ENCODE measurements around the gene SRSF10.
"Not testable (repeated sequence)": the region's sequence is repeated elsewhere in the genome, so short reads cannot be mapped to it uniquely, and the experiment has no call there.

The SRSF10 gene

DNA sequence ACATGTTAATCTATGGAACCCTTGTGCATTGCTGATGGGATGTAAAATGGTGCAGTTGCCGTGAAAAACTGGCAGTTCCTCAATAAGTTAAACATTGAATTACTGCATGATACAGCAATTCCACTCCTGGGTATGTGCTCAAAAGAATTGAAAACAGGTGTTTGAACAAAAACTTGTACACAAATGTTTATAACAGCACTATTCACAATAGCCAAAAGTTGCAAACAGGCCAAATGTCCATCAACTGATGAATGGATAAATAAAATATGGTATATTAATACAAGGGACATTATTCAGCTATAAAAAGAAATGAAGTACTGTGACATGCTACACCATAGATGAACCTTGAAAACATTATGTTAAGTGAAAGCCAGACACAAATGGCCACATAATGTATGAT, 17.7 kb upstream of the SRSF10 start:
- DNase-seq (ENCODE audit: low read depth), result no peak

DNA sequence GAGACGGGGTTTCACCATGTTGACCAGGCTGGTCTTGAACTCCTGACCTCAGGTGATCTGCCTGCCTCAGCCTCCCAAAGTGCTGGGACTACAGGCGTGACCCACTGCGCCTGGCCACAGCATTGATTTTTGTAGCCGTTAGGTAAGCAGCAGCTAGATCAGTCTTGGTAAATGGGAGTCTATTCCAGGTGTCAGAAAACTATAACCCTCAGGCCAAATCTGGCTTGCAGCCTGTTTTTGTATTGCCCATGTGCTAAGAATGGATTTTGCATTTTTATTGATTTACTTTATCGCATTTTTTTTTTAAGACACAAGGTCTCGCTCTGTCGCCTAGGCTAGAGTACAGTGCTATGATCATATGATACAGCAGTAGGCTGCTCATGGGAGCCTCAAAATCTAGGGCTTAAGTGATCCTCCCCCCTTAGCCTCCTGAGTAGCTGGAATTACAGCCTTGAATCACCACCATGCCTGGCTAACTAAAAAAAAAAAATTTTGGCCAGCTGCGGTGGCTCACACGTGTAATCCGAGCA, 16.6 kb upstream of the SRSF10 start:
- no peak for DNase-seq (ENCODE audit: low read depth)

GRCh38 chr1:23995431-23995837, 15.3 kb upstream of the SRSF10 start:
- DNase-seq (ENCODE audit: low read depth), result no peak

- not testable (repeated sequence) for DNase-seq (ENCODE audit: low read depth)
These were observed 11.9 kb upstream of the SRSF10 start for GRCh38 chr1:23992011-23992410.

DNA sequence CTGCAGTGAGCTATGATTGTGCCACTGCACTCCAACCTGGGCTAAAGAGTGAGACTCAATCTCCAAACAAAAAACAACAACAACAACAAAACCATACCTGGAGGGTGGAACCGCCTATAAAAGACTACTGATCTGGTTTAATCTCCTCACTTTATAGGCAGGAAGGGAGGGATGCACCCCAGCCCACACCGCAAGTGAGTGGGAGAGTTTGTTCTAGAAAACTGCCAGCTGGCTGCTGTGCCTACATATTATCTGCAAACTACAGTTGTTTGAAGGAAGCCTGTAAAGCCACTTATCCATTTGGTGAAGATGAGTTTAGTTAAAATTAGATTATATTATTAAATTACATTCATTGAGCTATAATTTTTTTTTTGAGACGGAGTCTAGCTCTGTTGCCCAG, 9.1 kb upstream of the SRSF10 start:
- DNase-seq (ENCODE audit: low read depth), result no peak

- not testable (repeated sequence) for DNase-seq (ENCODE audit: low read depth)
These were observed 6.9 kb upstream of the SRSF10 start for GRCh38 chr1:23987038-23987437.

- DNase-seq (ENCODE audit: low read depth), result no peak
These were observed 4.5 kb upstream of the SRSF10 start for GRCh38 chr1:23984417-23985186.

GRCh38 chr1:23980728-23981070, 572 bp upstream of the SRSF10 start:
- no peak for DNase-seq (ENCODE audit: low read depth)

DNA sequence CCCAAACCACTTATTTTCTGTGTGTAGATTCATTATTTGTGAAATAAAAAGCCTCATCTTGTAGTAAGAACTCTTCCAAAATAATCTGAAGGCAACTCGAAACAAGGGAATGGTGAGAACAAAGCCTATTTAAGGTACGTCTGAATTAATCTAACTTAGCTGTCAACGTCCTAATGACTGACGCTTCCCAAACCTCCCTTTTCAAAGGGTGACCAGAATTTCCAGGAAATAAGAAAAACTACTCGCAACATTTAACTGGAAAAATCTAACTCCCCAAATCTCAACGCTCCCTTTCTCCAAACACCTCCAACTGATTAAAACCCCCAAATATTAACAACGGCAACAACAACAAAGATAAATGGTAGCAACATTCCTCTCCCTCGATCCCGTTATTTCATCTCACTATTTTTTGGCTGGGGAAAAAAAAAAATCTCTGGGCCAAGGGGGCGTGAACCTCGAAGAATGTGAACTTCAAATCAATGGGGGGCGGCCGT, 693 bp downstream of the SRSF10 start:
- no peak for DNase-seq (ENCODE audit: low read depth)

- DNase-seq (ENCODE audit: low read depth), result no peak
These were observed 1.3 kb downstream of the SRSF10 start for GRCh38 chr1:23978805-23979204.

DNA sequence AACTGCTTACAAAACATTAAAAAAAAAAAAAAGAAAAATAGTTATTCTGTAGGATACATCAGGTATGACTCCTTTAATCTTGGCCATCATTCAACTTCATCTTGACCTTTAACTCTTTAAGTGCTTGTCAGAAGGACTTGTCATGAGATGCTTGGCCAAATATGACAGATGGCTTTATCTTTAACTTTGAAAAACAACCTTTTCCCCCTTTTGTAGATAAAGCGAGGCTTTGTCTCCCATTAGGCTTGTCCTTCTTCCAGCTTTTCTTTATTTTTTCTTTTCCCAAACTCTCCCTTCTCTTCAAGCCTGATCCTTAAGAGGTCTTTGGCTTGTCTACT, 2.3 kb downstream of the SRSF10 start:
- DNase-seq (ENCODE audit: low read depth), result no peak

GRCh38 chr1:23977187-23977853, 2.8 kb downstream of the SRSF10 start:
- no peak for DNase-seq (ENCODE audit: low read depth)

DNA sequence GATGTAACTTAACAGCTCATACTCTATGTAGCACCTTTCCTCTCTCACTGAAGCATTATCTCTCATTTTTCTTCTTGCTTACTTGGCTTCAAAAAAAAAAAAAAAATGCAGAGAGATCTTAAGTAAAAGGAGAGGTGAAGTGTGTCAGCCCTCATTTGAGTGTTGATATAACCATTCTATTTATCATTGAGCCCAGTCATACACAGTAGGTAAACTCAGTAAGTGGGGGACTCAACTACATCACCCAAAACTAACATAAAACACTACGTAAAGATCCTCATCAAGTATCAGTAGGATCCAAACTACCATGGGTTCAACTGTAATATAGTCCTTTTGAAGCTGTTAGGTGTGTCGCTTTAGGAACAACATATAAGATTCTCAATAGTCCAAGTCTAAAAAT, 12.3 kb downstream of the SRSF10 start:
- no peak for DNase-seq (ENCODE audit: low read depth)

DNA sequence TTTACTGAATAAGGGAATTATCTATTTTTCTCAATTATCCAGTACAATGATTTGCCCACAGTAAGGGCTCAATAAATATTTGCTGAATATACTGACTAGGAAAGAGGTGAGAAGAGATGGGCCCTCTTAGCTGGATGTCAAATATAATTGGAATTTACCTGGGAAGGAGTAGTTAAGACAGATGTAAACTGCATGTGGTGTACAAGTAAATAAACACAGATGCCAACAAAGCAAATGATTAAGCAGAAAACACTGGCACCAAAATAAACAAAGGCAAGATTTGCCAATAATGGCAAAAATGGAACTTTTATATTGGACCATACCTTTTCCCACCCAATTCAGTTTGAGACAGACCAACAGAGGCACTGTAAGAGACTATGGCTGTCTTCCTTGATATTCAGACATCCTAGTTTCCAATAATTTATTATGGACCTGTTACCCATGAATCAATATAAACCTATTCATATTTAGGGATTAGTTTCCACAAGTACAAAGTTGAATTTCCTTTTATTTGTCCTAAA, 13.1 kb downstream of the SRSF10 start:
- DNase-seq (ENCODE audit: low read depth), result no peak

DNA sequence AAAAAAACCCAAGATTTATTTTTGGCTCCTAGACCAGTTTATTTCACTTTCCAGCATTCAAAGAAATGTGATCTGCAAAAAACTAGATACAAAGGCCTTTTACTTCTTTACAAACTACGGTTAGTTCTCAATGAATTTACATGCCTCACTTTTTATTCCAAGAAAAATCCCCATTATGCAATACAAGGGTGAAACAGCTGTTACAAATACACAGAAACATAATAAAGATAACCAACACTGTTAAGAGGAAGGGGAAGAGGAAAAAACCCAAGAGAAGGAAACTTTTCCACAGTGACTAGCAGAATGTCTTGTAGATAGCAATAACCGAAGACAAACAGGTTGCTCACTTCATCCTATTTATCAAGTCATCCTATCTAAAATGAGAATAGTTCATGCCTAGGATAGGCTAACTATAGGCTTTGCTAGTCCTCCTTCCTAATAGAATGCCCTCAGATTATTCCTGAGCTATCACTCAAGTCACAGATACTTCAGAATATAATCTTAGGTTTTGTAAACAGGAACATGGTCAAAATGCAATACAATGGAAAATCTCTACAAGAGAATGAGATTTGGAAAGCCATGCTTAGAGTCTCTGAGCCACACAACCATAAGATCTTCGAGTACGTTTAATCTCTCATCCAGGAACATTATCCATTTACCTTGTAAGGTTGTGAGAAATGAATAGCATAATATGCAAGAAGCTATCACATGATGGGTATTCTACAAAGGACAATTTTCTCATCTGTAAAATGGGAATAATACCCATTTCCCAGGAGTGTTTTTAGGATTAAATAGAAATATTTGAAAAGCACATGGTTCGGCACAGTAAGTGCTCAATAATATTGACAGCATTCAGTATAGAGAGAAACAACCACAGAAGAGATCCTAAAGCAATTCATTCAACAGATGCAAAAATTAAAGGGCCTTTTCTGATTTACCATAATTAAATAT, 15.1 kb downstream of the SRSF10 start:
- no peak for DNase-seq (ENCODE audit: low read depth)

GRCh38 chr1:23964235-23964668, 15.9 kb downstream of the SRSF10 start:
- no peak for DNase-seq (ENCODE audit: low read depth)

DNA sequence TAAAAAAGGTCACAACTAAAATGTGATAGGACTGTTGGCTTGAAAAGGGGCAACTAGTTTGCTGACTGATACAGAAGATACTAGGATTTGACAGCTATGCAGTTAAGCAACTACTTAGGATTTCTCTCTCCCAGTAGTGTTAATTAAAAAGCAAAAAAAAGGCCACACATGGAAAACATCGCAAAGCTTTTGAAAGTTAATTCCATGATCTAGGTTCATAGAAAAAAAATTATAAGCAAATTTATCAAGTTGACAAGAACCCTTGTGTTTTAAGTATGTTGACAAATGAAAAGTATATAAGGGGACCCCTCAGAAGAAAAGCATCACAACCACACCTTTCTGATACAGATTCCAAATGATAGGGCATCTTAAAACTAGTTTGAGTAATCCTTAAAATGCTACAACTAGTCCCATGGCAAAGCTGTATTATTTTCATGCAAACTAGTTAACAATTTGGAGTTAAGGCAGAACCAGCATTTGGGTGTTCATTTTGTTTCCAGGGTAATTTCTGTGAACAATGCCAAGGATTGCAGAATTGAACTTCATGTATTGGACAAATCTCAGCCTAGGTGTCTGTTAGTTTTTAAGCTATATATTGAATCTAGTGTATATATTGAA, 16.4 kb downstream of the SRSF10 start:
- DNase-seq (ENCODE audit: low read depth), result no peak

GRCh38 chr1:23960291-23961020, 19.7 kb downstream of the SRSF10 start:
- DNase-seq (ENCODE audit: low read depth), result no peak

DNA sequence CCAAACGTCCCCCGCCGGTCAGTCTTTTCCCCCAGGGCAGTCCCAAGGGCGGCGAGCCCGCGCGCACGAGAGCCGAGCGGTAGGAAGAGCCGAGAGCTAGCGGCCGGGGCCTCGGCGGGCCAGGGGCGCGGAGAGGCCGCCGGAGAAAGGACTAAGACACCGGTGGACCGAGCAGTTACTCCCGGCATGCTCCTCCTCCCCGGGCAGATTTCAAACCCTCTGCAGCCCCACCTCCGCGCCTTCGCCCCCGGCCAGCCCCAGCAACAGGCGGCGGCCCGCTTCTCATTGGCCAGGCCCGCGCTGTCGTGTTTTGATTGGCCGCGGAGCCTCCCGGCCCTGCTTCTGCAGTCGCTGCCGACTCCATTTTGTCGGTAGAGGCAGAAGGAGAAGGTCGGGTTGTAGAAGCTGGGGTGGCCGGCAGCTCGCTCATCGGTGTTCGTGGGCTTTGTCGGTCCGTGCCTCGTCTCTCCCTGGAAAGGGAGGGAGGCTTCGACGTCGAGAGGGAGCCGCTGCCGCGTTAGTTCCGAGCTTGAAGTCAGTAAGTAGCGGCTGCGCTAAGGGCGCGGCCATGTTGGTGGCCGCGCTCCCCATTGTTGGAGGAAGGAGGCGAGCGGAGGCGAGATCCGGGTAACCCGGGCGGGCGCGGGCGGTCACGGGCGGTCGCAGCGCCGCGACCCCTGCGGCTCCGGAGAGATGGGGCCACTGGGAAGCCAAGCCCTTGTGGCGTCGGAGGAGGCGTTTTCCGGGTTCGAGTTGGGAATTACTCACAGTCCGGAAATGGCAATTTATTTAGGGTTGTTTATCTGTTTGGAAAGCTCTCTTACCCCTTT, 20.5 kb downstream of the SRSF10 start, which contains the start of gene PNRC2:
Gene PNRC2, plus strand, starts transcription at position 368 of the 830 bp plus-strand sequence. CDS start 1,630 bp downstream, outside the sequence.
- DNase-seq (ENCODE audit: low read depth), result peak; percentile 89

Measured in stimulated activated CD8-positive, alpha-beta memory T cell treated with anti-CD3 and anti-CD28 coated beads, Interleukin-12 subunit alpha, Interleukin-12 subunit beta, amount 100 ng/mL, for 1 hour (primary cell).